Limb (tissue), 2 donors: ENCODE data around the gene PPP1R15A.
A peak's percentile ranks its signal among the peaks of the same experiment; 100 is the strongest.
"Not testable (repeated sequence)": the region's sequence is repeated elsewhere in the genome, so short reads cannot be mapped to it uniquely, and the experiment has no call there.

Source experiments
- DNase-seq, 2 donors: peaks; one replicate each; pipeline ENCODE4 v3.0.0-alpha.2; 2016; ENCODE audit errors: extremely low spot score in 2 of 2

Gene PPP1R15A

GRCh38 chr19:48872182-48872883, at the start of gene PPP1R15A:
TSS of gene PPP1R15A (plus strand) at chr19:48872421. CDS start at chr19:48873234, 813 bp downstream.
- peak; percentile 96 to 99 for DNase-seq

GRCh38 chr19:48822514-48822913, 49.7 kb upstream of the PPP1R15A start:
- no peak for DNase-seq

GRCh38 chr19:48826606-48827020, 45.6 kb upstream of the PPP1R15A start:
- DNase-seq: no peak

- DNase-seq: no peak
Measured at GRCh38 chr19:48830088-48830487, 42.1 kb upstream of the PPP1R15A start.

- DNase-seq: no peak
Measured at GRCh38 chr19:48830965-48831364, 41.3 kb upstream of the PPP1R15A start.

- no peak for DNase-seq
Measured at GRCh38 chr19:48833049-48833448, 39.2 kb upstream of the PPP1R15A start.

- no peak for DNase-seq
Measured at GRCh38 chr19:48833977-48834376, 38.2 kb upstream of the PPP1R15A start.

- peak; percentile 80 to 91 for DNase-seq
Measured at GRCh38 chr19:48835734-48836088, 36.5 kb upstream of the PPP1R15A start.

- DNase-seq: peak; percentile 43 to 75
Measured at GRCh38 chr19:48836089-48837017, 35.9 kb upstream of the PPP1R15A start, which contains the start of gene HSD17B14. TSS of gene HSD17B14 (minus strand) at chr19:48836491. CDS start at chr19:48836411, 80 bp downstream.

- peak; percentile 86 to 87 for DNase-seq
Measured at GRCh38 chr19:48837051-48837524, 35.1 kb upstream of the PPP1R15A start.

GRCh38 chr19:48837687-48838086, 34.5 kb upstream of the PPP1R15A start:
- DNase-seq: no peak

GRCh38 chr19:48841047-48841446, 31.2 kb upstream of the PPP1R15A start:
- DNase-seq: no peak

GRCh38 chr19:48841571-48841970, 30.6 kb upstream of the PPP1R15A start:
- no peak for DNase-seq

- peak; percentile 67 to 77 for DNase-seq
Measured at GRCh38 chr19:48842789-48843162, 29.4 kb upstream of the PPP1R15A start.

GRCh38 chr19:48844472-48844871, 27.7 kb upstream of the PPP1R15A start:
- DNase-seq: no peak

- no peak for DNase-seq
Measured at GRCh38 chr19:48845384-48845783, 26.8 kb upstream of the PPP1R15A start.

- DNase-seq: not testable (repeated sequence)
Measured at GRCh38 chr19:48846659-48847058, 25.6 kb upstream of the PPP1R15A start.

GRCh38 chr19:48852292-48852691, 19.9 kb upstream of the PPP1R15A start:
- DNase-seq: no peak

GRCh38 chr19:48853483-48853882, 18.7 kb upstream of the PPP1R15A start:
- no peak for DNase-seq

- no peak for DNase-seq
Measured at GRCh38 chr19:48854103-48854502, 18.1 kb upstream of the PPP1R15A start.

- no peak for DNase-seq
Measured at GRCh38 chr19:48856921-48857320, 15.3 kb upstream of the PPP1R15A start.

GRCh38 chr19:48858984-48859710, 13.1 kb upstream of the PPP1R15A start:
- DNase-seq: peak in 1 of 2 donors; percentile 61
